Vagina (tissue), 2 donors: Measurements from ENCODE around the gene NRP1. TPM values are rescaled to one million over a fixed set of nuclear protein-coding genes. Genes with fewer than 3 reads are reported as not detected.

Experiments used
- DNase-seq, 2 donors: peaks; one replicate each; pipeline ENCODE4 v3.0.0-alpha.2; 2017; ENCODE audit errors: extremely low spot score in 2 of 2
- H3K27ac ChIP-seq: fragments of 200-600 bp; sonication (generic); one replicate; pipeline ENCODE4 v1.5.1; 2019
- H3K27me3 ChIP-seq: fragments of 200-600 bp; sonication (generic); one replicate; pipeline ENCODE4 v1.5.1; 2019
- H3K36me3 ChIP-seq, 2 donors: fragments of 200-600 bp; sonication (generic); one replicate each; pipeline ENCODE4 v1.5.1; 2017 to 2019
- H3K4me1 ChIP-seq: fragments of 200-600 bp; sonication (generic); one replicate; pipeline ENCODE4 v1.5.1; 2019
- H3K4me3 ChIP-seq, 2 donors: fragments of 200-600 bp; sonication (generic); 1 replicate in 1 of 2; 2 replicates in 1 of 2; pipeline ENCODE4 v1.5.1; 2016 to 2019
- H3K9me3 ChIP-seq: fragments of 200-600 bp; sonication (generic); one replicate; pipeline ENCODE4 v1.5.1; 2019
- POLR2A ChIP-seq, 2 donors: fragments of 450-650 bp; IDR thresholded peaks; one replicate each; pipeline ENCODE4 v1.6.1; 2017; ENCODE audit warnings: antibody characterized with exemption in 2 of 2, mild to moderate bottlenecking in 2 of 2, moderate library complexity in 2 of 2
- POLR2AphosphoS5 ChIP-seq, 2 donors: sonication (generic); formaldehyde crosslinking; IDR thresholded peaks; one replicate each; pipeline ENCODE4 v1.9.0; 2017; ENCODE audit warnings: antibody characterized with exemption in 2 of 2, mild to moderate bottlenecking in 2 of 2, low read depth in 1 of 2; ENCODE audit not compliant: insufficient read depth in 1 of 2
- intact Hi-C: fragments of 100-400 bp; cut with DNase I; formaldehyde crosslinking; loops from one replicate; pipeline ENCODE4 v1.15.1; 2023
- total RNA-seq: library from RNA; depleted of rRNA; stranded (reverse); fragments of >200 nt; gene quantifications from one replicate; pipeline ENCODE4 v1.2.3, GENCODE V29; 2016
- TF ChIP-seq, protein P1 (sequence below), 3 experiments: fragments of 450-650 bp in 2 of 3; fragments of 200-600 bp in 1 of 3; sonication (generic) in 1 of 3; IDR thresholded peaks; one replicate each; pipeline ENCODE4 v1.5.1; 2017 to 2019; ENCODE audit warnings: antibody characterized with exemption in 3 of 3, mild to moderate bottlenecking in 2 of 3, moderate library complexity in 2 of 3

Gene NRP1
- total RNA-seq, 1 donor from 2014 or later: 52.5 TPM

GRCh38 chr10:33155720-33156638, 178.5 kb downstream of the NRP1 start:
- Histone ChIP-seq H3K27me3 (no peaks in the 10 kb centered on the region), H3K4me3 (no peak overlapping the region), H3K36me3 (no peaks in the 10 kb centered on the region), H3K27ac (no peak overlapping the region), H3K9me3 (no peaks in the 10 kb centered on the region), H3K4me1 (no peaks in the 10 kb centered on the region)
- intact Hi-C loops: no loop called here
- peak in 1 of 2 donors; percentile 37 for DNase-seq
- TF ChIP-seq POLR2A (IDR thresholded peaks at IDR 0.05) (no peak), POLR2AphosphoS5 (IDR thresholded peaks at IDR 0.05; ENCODE audit: insufficient read depth in 1 of 2, low read depth in 1 of 2) (no peak)
- TF ChIP-seq, protein P1, sequence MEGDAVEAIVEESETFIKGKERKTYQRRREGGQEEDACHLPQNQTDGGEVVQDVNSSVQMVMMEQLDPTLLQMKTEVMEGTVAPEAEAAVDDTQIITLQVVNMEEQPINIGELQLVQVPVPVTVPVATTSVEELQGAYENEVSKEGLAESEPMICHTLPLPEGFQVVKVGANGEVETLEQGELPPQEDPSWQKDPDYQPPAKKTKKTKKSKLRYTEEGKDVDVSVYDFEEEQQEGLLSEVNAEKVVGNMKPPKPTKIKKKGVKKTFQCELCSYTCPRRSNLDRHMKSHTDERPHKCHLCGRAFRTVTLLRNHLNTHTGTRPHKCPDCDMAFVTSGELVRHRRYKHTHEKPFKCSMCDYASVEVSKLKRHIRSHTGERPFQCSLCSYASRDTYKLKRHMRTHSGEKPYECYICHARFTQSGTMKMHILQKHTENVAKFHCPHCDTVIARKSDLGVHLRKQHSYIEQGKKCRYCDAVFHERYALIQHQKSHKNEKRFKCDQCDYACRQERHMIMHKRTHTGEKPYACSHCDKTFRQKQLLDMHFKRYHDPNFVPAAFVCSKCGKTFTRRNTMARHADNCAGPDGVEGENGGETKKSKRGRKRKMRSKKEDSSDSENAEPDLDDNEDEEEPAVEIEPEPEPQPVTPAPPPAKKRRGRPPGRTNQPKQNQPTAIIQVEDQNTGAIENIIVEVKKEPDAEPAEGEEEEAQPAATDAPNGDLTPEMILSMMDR (IDR thresholded peaks at IDR 0.05): peak in 1 of 3 experiments; percentile 20

- no peaks in the 10 kb centered on the region for H3K4me1 ChIP-seq
- TF ChIP-seq POLR2A (IDR thresholded peaks at IDR 0.05): no peak
- TF ChIP-seq, protein P1 (IDR thresholded peaks at IDR 0.05): no peak
- TF ChIP-seq POLR2AphosphoS5 (IDR thresholded peaks at IDR 0.05; ENCODE audit: insufficient read depth in 1 of 2, low read depth in 1 of 2): no peak
- H3K27me3 ChIP-seq: no peaks in the 10 kb centered on the region
- intact Hi-C loops: no loop called here
- H3K27ac ChIP-seq: no peak overlapping the region
- H3K36me3 ChIP-seq: no peaks in the 10 kb centered on the region
- DNase-seq: peak in 1 of 2 donors; percentile 20
- H3K9me3 ChIP-seq: no peaks in the 10 kb centered on the region
- H3K4me3 ChIP-seq: no peak overlapping the region
Observed at GRCh38 chr10:33154590-33154989, 179.9 kb downstream of the NRP1 start.

GRCh38 chr10:33153968-33154327, 180.5 kb downstream of the NRP1 start:
- H3K27ac ChIP-seq: no peak overlapping the region
- TF ChIP-seq POLR2AphosphoS5 (IDR thresholded peaks at IDR 0.05; ENCODE audit: insufficient read depth in 1 of 2, low read depth in 1 of 2) (no peak), POLR2A (IDR thresholded peaks at IDR 0.05) (no peak)
- TF ChIP-seq, protein P1 (IDR thresholded peaks at IDR 0.05): no peak
- intact Hi-C loops: no loop called here
- H3K4me3 ChIP-seq: no peak overlapping the region
- no peaks in the 10 kb centered on the region for H3K4me1 ChIP-seq
- DNase-seq: peak in 1 of 2 donors; percentile 29
- no peaks in the 10 kb centered on the region for H3K27me3 ChIP-seq
- no peaks in the 10 kb centered on the region for H3K36me3 ChIP-seq
- no peaks in the 10 kb centered on the region for H3K9me3 ChIP-seq

- Histone ChIP-seq H3K9me3 (no peaks in the 10 kb centered on the region), H3K4me3 (no peak overlapping the region), H3K27me3 (no peaks in the 10 kb centered on the region), H3K4me1 (no peaks in the 10 kb centered on the region), H3K27ac (no peak overlapping the region), H3K36me3 (no peaks in the 10 kb centered on the region)
- no peak for TF ChIP-seq POLR2A (IDR thresholded peaks at IDR 0.05)
- no peak for TF ChIP-seq POLR2AphosphoS5 (IDR thresholded peaks at IDR 0.05; ENCODE audit: insufficient read depth in 1 of 2, low read depth in 1 of 2)
- TF ChIP-seq, protein P1 (IDR thresholded peaks at IDR 0.05): no peak
- intact Hi-C loops: no loop called here
- DNase-seq: no peak
Observed at GRCh38 chr10:33153251-33153967, 181.1 kb downstream of the NRP1 start.
